Neural cell (in vitro differentiated cells): ENCODE data around the gene ZNF407.

Experiments used
- EP300 ChIP-seq: fragments of 450-650 bp; conservative IDR thresholded peaks from 2 replicates; pipeline ENCODE4 v1.6.1; 2014; ENCODE audit warnings: antibody characterized with exemption, mild to moderate bottlenecking, moderate library complexity; ENCODE audit not compliant: poor library complexity, severe bottlenecking
- POLR2AphosphoS5 ChIP-seq: IDR thresholded peaks from 2 replicates; pipeline ENCODE4 v1.6.1; 2012
- RAD21 ChIP-seq: fragments of 450-650 bp; conservative IDR thresholded peaks from 2 replicates; pipeline ENCODE4 v1.6.1; 2014; ENCODE audit warnings: antibody characterized with exemption, mild to moderate bottlenecking, moderate library complexity
- TAF1 ChIP-seq: IDR thresholded peaks from 2 replicates; pipeline ENCODE4 v1.6.1; 2012; ENCODE audit warnings: low read depth
- TF ChIP-seq, protein P1 (sequence below): fragments of 450-650 bp; IDR thresholded peaks from 2 replicates; pipeline ENCODE4 v1.5.1; 2014; ENCODE audit warnings: antibody characterized with exemption, mild to moderate bottlenecking, moderate library complexity; ENCODE audit not compliant: poor library complexity, severe bottlenecking
- TF ChIP-seq, protein P2 (sequence below): IDR thresholded peaks from 2 replicates; pipeline ENCODE4 v1.6.1; 2012; ENCODE audit warnings: borderline replicate concordance

DNA sequence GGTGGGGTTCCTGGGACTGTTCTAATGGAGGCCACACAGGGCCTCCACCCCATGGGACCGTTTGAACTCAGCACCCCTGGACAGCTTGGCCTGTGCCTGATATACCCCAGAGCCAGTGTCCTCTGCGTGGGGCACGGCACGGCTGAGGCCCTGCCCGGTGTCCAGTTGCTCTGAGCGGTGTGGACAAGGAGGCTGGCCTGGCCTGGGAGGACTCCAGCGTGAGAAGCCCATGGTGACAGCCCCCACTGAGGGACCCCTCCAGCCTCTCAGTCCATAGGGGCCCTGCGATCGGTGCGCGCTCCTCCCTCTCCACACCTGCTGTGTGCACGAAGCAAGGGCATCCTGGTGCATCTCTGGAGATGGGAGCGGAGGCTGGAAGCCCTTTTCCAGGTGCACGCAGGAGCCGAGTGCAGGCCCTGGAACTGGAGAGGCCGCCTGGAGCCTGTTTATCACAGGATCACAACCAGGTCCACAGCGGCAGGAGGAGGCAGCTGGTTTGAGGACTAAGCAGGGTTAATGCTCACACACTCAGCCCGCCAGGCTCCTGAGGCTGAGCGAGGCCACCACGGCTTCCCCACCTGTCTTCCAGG lies 491.0 kb downstream of the ZNF407 start:
- TF ChIP-seq, protein P1, sequence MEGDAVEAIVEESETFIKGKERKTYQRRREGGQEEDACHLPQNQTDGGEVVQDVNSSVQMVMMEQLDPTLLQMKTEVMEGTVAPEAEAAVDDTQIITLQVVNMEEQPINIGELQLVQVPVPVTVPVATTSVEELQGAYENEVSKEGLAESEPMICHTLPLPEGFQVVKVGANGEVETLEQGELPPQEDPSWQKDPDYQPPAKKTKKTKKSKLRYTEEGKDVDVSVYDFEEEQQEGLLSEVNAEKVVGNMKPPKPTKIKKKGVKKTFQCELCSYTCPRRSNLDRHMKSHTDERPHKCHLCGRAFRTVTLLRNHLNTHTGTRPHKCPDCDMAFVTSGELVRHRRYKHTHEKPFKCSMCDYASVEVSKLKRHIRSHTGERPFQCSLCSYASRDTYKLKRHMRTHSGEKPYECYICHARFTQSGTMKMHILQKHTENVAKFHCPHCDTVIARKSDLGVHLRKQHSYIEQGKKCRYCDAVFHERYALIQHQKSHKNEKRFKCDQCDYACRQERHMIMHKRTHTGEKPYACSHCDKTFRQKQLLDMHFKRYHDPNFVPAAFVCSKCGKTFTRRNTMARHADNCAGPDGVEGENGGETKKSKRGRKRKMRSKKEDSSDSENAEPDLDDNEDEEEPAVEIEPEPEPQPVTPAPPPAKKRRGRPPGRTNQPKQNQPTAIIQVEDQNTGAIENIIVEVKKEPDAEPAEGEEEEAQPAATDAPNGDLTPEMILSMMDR, result no peak
- no peak for TF ChIP-seq EP300
- TF ChIP-seq POLR2AphosphoS5, result no peak
- no peak for TF ChIP-seq RAD21
- no peak for TF ChIP-seq TAF1
- TF ChIP-seq, protein P2, sequence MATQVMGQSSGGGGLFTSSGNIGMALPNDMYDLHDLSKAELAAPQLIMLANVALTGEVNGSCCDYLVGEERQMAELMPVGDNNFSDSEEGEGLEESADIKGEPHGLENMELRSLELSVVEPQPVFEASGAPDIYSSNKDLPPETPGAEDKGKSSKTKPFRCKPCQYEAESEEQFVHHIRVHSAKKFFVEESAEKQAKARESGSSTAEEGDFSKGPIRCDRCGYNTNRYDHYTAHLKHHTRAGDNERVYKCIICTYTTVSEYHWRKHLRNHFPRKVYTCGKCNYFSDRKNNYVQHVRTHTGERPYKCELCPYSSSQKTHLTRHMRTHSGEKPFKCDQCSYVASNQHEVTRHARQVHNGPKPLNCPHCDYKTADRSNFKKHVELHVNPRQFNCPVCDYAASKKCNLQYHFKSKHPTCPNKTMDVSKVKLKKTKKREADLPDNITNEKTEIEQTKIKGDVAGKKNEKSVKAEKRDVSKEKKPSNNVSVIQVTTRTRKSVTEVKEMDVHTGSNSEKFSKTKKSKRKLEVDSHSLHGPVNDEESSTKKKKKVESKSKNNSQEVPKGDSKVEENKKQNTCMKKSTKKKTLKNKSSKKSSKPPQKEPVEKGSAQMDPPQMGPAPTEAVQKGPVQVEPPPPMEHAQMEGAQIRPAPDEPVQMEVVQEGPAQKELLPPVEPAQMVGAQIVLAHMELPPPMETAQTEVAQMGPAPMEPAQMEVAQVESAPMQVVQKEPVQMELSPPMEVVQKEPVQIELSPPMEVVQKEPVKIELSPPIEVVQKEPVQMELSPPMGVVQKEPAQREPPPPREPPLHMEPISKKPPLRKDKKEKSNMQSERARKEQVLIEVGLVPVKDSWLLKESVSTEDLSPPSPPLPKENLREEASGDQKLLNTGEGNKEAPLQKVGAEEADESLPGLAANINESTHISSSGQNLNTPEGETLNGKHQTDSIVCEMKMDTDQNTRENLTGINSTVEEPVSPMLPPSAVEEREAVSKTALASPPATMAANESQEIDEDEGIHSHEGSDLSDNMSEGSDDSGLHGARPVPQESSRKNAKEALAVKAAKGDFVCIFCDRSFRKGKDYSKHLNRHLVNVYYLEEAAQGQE, result no peak
